Smooth muscle cell (in vitro differentiated cells): ENCODE results near the gene GATA5. TPM values are rescaled to one million over a fixed set of nuclear protein-coding genes. Genes with fewer than 3 reads are reported as not detected.

Experiments used
- DNase-seq: peaks from one replicate; lab custom pipeline; 2025; ENCODE audit not compliant: unreplicated experiment; lab: John Stamatoyannopoulos, UW
- H2AFZ ChIP-seq: fragments of 200-600 bp; sonication (generic); 2 replicates; pipeline ENCODE4 v1.6.0; 2016; ENCODE audit warnings: antibody characterized with exemption, low read depth, mild to moderate bottlenecking
- H3F3A ChIP-seq: fragments of 200-600 bp; sonication (generic); 2 replicates; pipeline ENCODE4 v1.6.0; 2017; ENCODE audit warnings: antibody characterized with exemption, low read depth
- H3K27ac ChIP-seq: fragments of 200-600 bp; sonication (generic); 2 replicates; pipeline ENCODE4 v1.5.1; 2016; ENCODE audit warnings: low read depth, mild to moderate bottlenecking
- H3K27me3 ChIP-seq: fragments of 200-600 bp; sonication (generic); 2 replicates; pipeline ENCODE4 v1.6.1; 2016; ENCODE audit warnings: low read depth, mild to moderate bottlenecking
- H3K36me3 ChIP-seq: fragments of 200-600 bp; sonication (generic); 2 replicates; pipeline ENCODE4 v1.5.1; 2016; ENCODE audit warnings: low read depth
- H3K4me1 ChIP-seq: fragments of 200-600 bp; sonication (generic); 2 replicates; pipeline ENCODE4 v1.5.1; 2016; ENCODE audit warnings: low read depth
- H3K4me2 ChIP-seq: fragments of 200-600 bp; sonication (generic); 2 replicates; pipeline ENCODE4 v1.6.0; 2016; ENCODE audit warnings: mild to moderate bottlenecking
- H3K4me3 ChIP-seq: fragments of 200-600 bp; sonication (generic); 2 replicates; pipeline ENCODE4 v1.5.1; 2016; ENCODE audit warnings: mild to moderate bottlenecking
- H3K79me2 ChIP-seq: fragments of 200-600 bp; sonication (generic); 2 replicates; pipeline ENCODE4 v1.6.0; 2016; ENCODE audit warnings: low read depth, mild to moderate bottlenecking
- H3K9ac ChIP-seq: fragments of 200-600 bp; sonication (generic); 2 replicates; pipeline ENCODE4 v1.6.0; 2016; ENCODE audit warnings: low read depth
- H3K9me3 ChIP-seq: fragments of 200-600 bp; sonication (generic); replicated peaks from 2 replicates; pipeline ENCODE4 v1.5.1; 2016; ENCODE audit warnings: low read depth
- H4K20me1 ChIP-seq: fragments of 200-600 bp; sonication (generic); 2 replicates; pipeline ENCODE4 v1.6.0; 2016; ENCODE audit warnings: low read depth
- CTCF ChIP-seq: fragments of 200-600 bp; sonication (generic); IDR thresholded peaks from 2 replicates; pipeline ENCODE4 v1.5.1; 2017; ENCODE audit warnings: borderline replicate concordance, mild to moderate bottlenecking, antibody characterized with exemption; ENCODE audit not compliant: insufficient read depth, poor library complexity, severe bottlenecking
- WGBS: methylation state at CpG from one replicate; pipeline ENCODE4 v1.1.7; 2016; ENCODE audit warnings: low lambda C conversion rate; 5-methylcytosine and 5-hydroxymethylcytosine counted together
- polyA plus RNA-seq: library from polyadenylated mRNA; unstranded; fragments of >200 nt; fragmentation: Nextera tagmentation; extraction: Ambion mirVana; gene quantifications from 2 replicates; pipeline ENCODE4 v1.2.1, GENCODE V29; 2016
- total RNA-seq: library from RNA; depleted of rRNA; stranded (reverse); fragments of >200 nt; gene quantifications from 2 replicates; pipeline ENCODE4 v1.2.3, GENCODE V29; 2014

GATA5 gene
- total RNA-seq: 1.6 and 1.9 TPM in 2 replicates
- 9.2 and 9.4 TPM in 2 replicates for polyA plus RNA-seq

- Histone ChIP-seq H3K9ac (no peak within 1 kb of the TSS), H2AFZ (peak within 1 kb of the TSS; percentile 77), H3K36me3 (no peaks in the 10 kb centered on the region), H3K27me3 (peaks cover 12% of the 10 kb centered on the region), H3K9me3 (no peaks in the 10 kb centered on the region), H3F3A (no peaks in the 10 kb centered on the region), H3K4me1 (peaks cover 16% of the 10 kb centered on the region), H3K4me3 (peak within 1 kb of the TSS; percentile 71), H3K79me2 (peaks cover 15% of the 10 kb centered on the region), H4K20me1 (peaks cover 3% of the 10 kb centered on the region), H3K27ac (no peak within 1 kb of the TSS), H3K4me2 (peak within 1 kb of the TSS; percentile 92)
- DNase-seq: no peak
- no peak for TF ChIP-seq CTCF
- WGBS: 0% methylated on average over 13 of the region's 37 CpGs
These were observed at the start of gene GATA5 for GRCh38 chr20:62475772-62476055. Gene GATA5, minus strand, starts transcription at chr20:62475995. Its CDS starts 474 bp downstream, at chr20:62475521.

GRCh38 chr20:62525014-62525413, 49.2 kb upstream of the GATA5 start:
- H3K36me3 ChIP-seq: no peaks in the 10 kb centered on the region
- H3K4me1 ChIP-seq: peaks cover 16% of the 10 kb centered on the region
- 63% methylated on average over 15 of the region's 15 CpGs for WGBS
- no peaks in the 10 kb centered on the region for H3K79me2 ChIP-seq
- H3K4me2 ChIP-seq: peak overlapping the region; percentile 83
- H3K9me3 ChIP-seq: no peaks in the 10 kb centered on the region
- H3K4me3 ChIP-seq: no peak overlapping the region
- no peak for DNase-seq
- H3K9ac ChIP-seq: no peak overlapping the region
- H4K20me1 ChIP-seq: no peaks in the 10 kb centered on the region
- peaks cover 6% of the 10 kb centered on the region for H3F3A ChIP-seq
- H3K27me3 ChIP-seq: no peaks in the 10 kb centered on the region
- H2AFZ ChIP-seq: peak overlapping the region; percentile 75
- no peak for TF ChIP-seq CTCF
- peak overlapping the region; percentile 70 for H3K27ac ChIP-seq

GRCh38 chr20:62524505-62524911, 48.7 kb upstream of the GATA5 start:
- Histone ChIP-seq H3K9me3 (no peaks in the 10 kb centered on the region), H3K4me3 (peak overlapping the region; percentile 30), H3K4me1 (peaks cover 16% of the 10 kb centered on the region), H3K27me3 (no peaks in the 10 kb centered on the region), H3F3A (peaks cover 6% of the 10 kb centered on the region), H3K79me2 (no peaks in the 10 kb centered on the region), H3K4me2 (peak overlapping the region; percentile 83), H3K27ac (peak overlapping the region; percentile 70), H3K36me3 (no peaks in the 10 kb centered on the region), H2AFZ (peak overlapping the region; percentile 75), H4K20me1 (no peaks in the 10 kb centered on the region), H3K9ac (no peak overlapping the region)
- DNase-seq: peak; percentile 18
- WGBS: 16% methylated on average over 10 of the region's 10 CpGs
- TF ChIP-seq CTCF: no peak

- Histone ChIP-seq H3K79me2 (no peaks in the 10 kb centered on the region), H3K27ac (peak overlapping the region; percentile 70), H3K9ac (peak overlapping the region; percentile 1), H2AFZ (peak overlapping the region; percentile 11), H4K20me1 (no peaks in the 10 kb centered on the region), H3K4me2 (peak overlapping the region; percentile 83), H3K4me1 (peaks cover 16% of the 10 kb centered on the region), H3K27me3 (no peaks in the 10 kb centered on the region), H3F3A (peaks cover 6% of the 10 kb centered on the region), H3K4me3 (peak overlapping the region; percentile 30), H3K36me3 (no peaks in the 10 kb centered on the region), H3K9me3 (no peaks in the 10 kb centered on the region)
- TF ChIP-seq CTCF: no peak
- DNase-seq: no peak
- 43% methylated on average over 26 of the region's 26 CpGs for WGBS
These were observed 47.8 kb upstream of the GATA5 start for GRCh38 chr20:62523473-62524203.
